Hepatocyte (in vitro differentiated cells): ENCODE measurements around the gene GRK4. TPM values are rescaled to one million over a fixed set of nuclear protein-coding genes. Genes with fewer than 3 reads are reported as not detected.

Experiments
- DNase-seq: peaks from one replicate; pipeline ENCODE4 v3.0.0-alpha.2; 2016; ENCODE audit warnings: low spot score
- H2AFZ ChIP-seq: fragments of 200-600 bp; sonication (generic); 2 replicates; pipeline ENCODE4 v1.6.0; 2016; ENCODE audit warnings: antibody characterized with exemption, mild to moderate bottlenecking
- H3K27ac ChIP-seq: fragments of 200-600 bp; sonication (generic); 2 replicates; pipeline ENCODE4 v1.5.1; 2016; ENCODE audit warnings: mild to moderate bottlenecking
- H3K27me3 ChIP-seq: fragments of 200-600 bp; sonication (generic); 2 replicates; pipeline ENCODE4 v1.6.1; 2016
- H3K36me3 ChIP-seq: fragments of 200-600 bp; sonication (generic); replicated peaks from 2 replicates; pipeline ENCODE4 v1.5.1; 2016; ENCODE audit warnings: low read depth; ENCODE audit not compliant: insufficient read depth
- H3K4me1 ChIP-seq: fragments of 200-600 bp; sonication (generic); 2 replicates; pipeline ENCODE4 v1.5.1; 2016; ENCODE audit warnings: mild to moderate bottlenecking, moderate library complexity; ENCODE audit not compliant: insufficient read depth
- H3K4me2 ChIP-seq: fragments of 200-600 bp; sonication (generic); 2 replicates; pipeline ENCODE4 v1.6.0; 2016
- H3K4me3 ChIP-seq: fragments of 200-600 bp; sonication (generic); 2 replicates; pipeline ENCODE4 v1.5.1; 2016; ENCODE audit warnings: mild to moderate bottlenecking
- H3K79me2 ChIP-seq: fragments of 200-600 bp; sonication (generic); 2 replicates; pipeline ENCODE4 v1.6.0; 2017; ENCODE audit warnings: mild to moderate bottlenecking
- H3K9me2 ChIP-seq: fragments of 200-600 bp; sonication (generic); replicated peaks from 2 replicates; pipeline ENCODE4 v1.6.0; 2017; ENCODE audit warnings: mild to moderate bottlenecking; ENCODE audit not compliant: insufficient read depth
- H3K9me3 ChIP-seq: fragments of 200-600 bp; sonication (generic); 2 replicates; pipeline ENCODE4 v1.5.1; 2016; ENCODE audit warnings: low read depth, mild to moderate bottlenecking
- H4K20me1 ChIP-seq: fragments of 200-600 bp; sonication (generic); 2 replicates; pipeline ENCODE4 v1.6.0; 2016; ENCODE audit warnings: mild to moderate bottlenecking; ENCODE audit not compliant: insufficient read depth, poor library complexity, severe bottlenecking
- CTCF ChIP-seq: fragments of 200-600 bp; sonication (generic); IDR thresholded peaks from 2 replicates; pipeline ENCODE4 v1.5.1; 2016; ENCODE audit warnings: antibody characterized with exemption, mild to moderate bottlenecking; ENCODE audit not compliant: poor library complexity
- EZH2 ChIP-seq: fragments of 200-600 bp; sonication (generic); IDR thresholded peaks from 2 replicates; pipeline ENCODE4 v1.6.1; 2016; ENCODE audit warnings: antibody characterized with exemption, mild to moderate bottlenecking, borderline replicate concordance
- EZH2phosphoT487 ChIP-seq: fragments of 200-600 bp; sonication (generic); IDR thresholded peaks from one replicate; pipeline ENCODE4 v1.6.1; 2018; ENCODE audit warnings: antibody characterized with exemption, mild to moderate bottlenecking, low read depth, moderate library complexity; ENCODE audit not compliant: unreplicated experiment, severe bottlenecking
- WGBS: methylation state at CpG from one replicate; pipeline ENCODE4 v1.1.6; 2016; ENCODE audit warnings: low lambda C conversion rate; ENCODE audit errors: missing lambda C conversion rate; 5-methylcytosine and 5-hydroxymethylcytosine counted together
- polyA plus RNA-seq: library from polyadenylated mRNA; unstranded; fragments of >200 nt; fragmentation: Nextera tagmentation; extraction: Ambion mirVana; gene quantifications from 2 replicates; pipeline ENCODE4 v1.2.1, GENCODE V29; 2016
- total RNA-seq: library from RNA; depleted of rRNA; stranded (reverse); fragments of >200 nt; gene quantifications from 2 replicates; pipeline ENCODE4 v1.2.3, GENCODE V29; 2014

GRK4 gene
- total and polyA plus RNA-seq, 2 experiments from 2014 or later: 4.9 to 6.1 TPM

GRCh38 chr4:3011456-3012220 lies 48.3 kb downstream of the GRK4 start:
- 91% methylated on average over 17 of the region's 17 CpGs for WGBS
- Histone ChIP-seq H3K4me2 (no peak overlapping the region), H3K4me3 (no peak overlapping the region), H3K9me3 (no peaks in the 10 kb centered on the region), H2AFZ (no peak overlapping the region), H3K9me2 (no peaks in the 10 kb centered on the region), H3K27me3 (no peaks in the 10 kb centered on the region), H3K4me1 (peaks cover 14% of the 10 kb centered on the region), H3K79me2 (no peaks in the 10 kb centered on the region), H3K36me3 (no peaks in the 10 kb centered on the region), H3K27ac (no peak overlapping the region), H4K20me1 (no peaks in the 10 kb centered on the region)
- no peak for DNase-seq
- TF ChIP-seq CTCF (no peak), EZH2 (no peak), EZH2phosphoT487 (no peak)

- Histone ChIP-seq H3K27ac (peak overlapping the region; percentile 41), H4K20me1 (no peaks in the 10 kb centered on the region), H3K9me2 (no peaks in the 10 kb centered on the region), H3K79me2 (no peaks in the 10 kb centered on the region), H3K27me3 (no peaks in the 10 kb centered on the region), H3K4me1 (peaks cover 14% of the 10 kb centered on the region), H2AFZ (no peak overlapping the region), H3K36me3 (no peaks in the 10 kb centered on the region), H3K4me3 (no peak overlapping the region), H3K9me3 (no peaks in the 10 kb centered on the region), H3K4me2 (peak overlapping the region; percentile 57)
- WGBS: 71% methylated on average over 7 of the region's 7 CpGs
- no peak for TF ChIP-seq EZH2phosphoT487
- TF ChIP-seq CTCF: no peak
- no peak for TF ChIP-seq EZH2
- DNase-seq: no peak
Observed at GRCh38 chr4:3013323-3013722, 50.0 kb downstream of the GRK4 start.

GRCh38 chr4:3013839-3014350 lies 50.5 kb downstream of the GRK4 start:
- TF ChIP-seq EZH2: no peak
- no peak for TF ChIP-seq CTCF
- TF ChIP-seq EZH2phosphoT487: no peak
- H3K9me3 ChIP-seq: no peaks in the 10 kb centered on the region
- no peak overlapping the region for H2AFZ ChIP-seq
- peaks cover 14% of the 10 kb centered on the region for H3K4me1 ChIP-seq
- H3K27me3 ChIP-seq: no peaks in the 10 kb centered on the region
- peak overlapping the region; percentile 41 for H3K27ac ChIP-seq
- H3K9me2 ChIP-seq: no peaks in the 10 kb centered on the region
- no peaks in the 10 kb centered on the region for H3K79me2 ChIP-seq
- peak; percentile 70 for DNase-seq
- H4K20me1 ChIP-seq: no peaks in the 10 kb centered on the region
- H3K36me3 ChIP-seq: no peaks in the 10 kb centered on the region
- H3K4me3 ChIP-seq: no peak overlapping the region
- peak overlapping the region; percentile 57 for H3K4me2 ChIP-seq
- WGBS: 46% methylated on average over 6 of the region's 8 CpGs
